MG63 (cell line): ENCODE measurements around the gene DHX16. TPM values are rescaled to one million over a fixed set of nuclear protein-coding genes. Genes with fewer than 3 reads are reported as not detected.

Experiments
- DNase-seq: peaks from one replicate; pipeline ENCODE4 v3.0.0-alpha.2; 2020
- H3K27me3 ChIP-seq: fragments of 250-450 bp; sonication (Bioruptor Pico); 2 replicates; pipeline ENCODE4 v1.5.1; 2020; ENCODE audit warnings: mild to moderate bottlenecking, moderate library complexity
- H3K36me3 ChIP-seq: fragments of 250-450 bp; sonication (Bioruptor Pico); 2 replicates; pipeline ENCODE4 v1.5.1; 2020; ENCODE audit warnings: mild to moderate bottlenecking, moderate library complexity
- H3K4me3 ChIP-seq: fragments of 250-450 bp; sonication (Bioruptor Pico); 2 replicates; pipeline ENCODE4 v1.5.1; 2020; ENCODE audit warnings: mild to moderate bottlenecking, moderate library complexity
- H3K9me3 ChIP-seq: fragments of 250-450 bp; sonication (Bioruptor Pico); 2 replicates; pipeline ENCODE4 v1.5.1; 2020; ENCODE audit warnings: mild to moderate bottlenecking, moderate library complexity
- total RNA-seq: library from RNA; depleted of rRNA; stranded (reverse); fragments of >200 nt; shearing (Covaris generic); gene quantifications from 2 replicates; pipeline ENCODE4 v1.2.3, GENCODE V29; 2014; ENCODE audit warnings: low replicate concordance

Gene DHX16
- total RNA-seq, 1 experiment from 2014 or later, result 24.2 TPM

DNA sequence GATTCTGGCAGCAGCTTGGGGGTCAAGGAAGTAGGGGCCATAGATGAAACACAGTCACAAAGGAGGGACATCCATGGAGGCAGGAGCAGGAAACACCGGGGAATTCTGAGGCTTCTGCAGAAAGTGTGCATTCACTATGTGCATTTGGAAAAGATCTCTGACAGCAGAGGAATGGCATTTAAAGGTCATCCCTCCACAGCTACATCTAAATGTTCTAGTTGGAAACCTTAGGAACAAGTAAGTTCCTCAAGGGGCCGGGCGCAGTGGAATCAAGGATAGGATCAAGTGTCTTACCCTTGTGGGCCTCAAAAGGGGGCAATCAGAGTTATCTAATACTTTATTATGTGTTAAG is 17.1 kb downstream of the DHX16 start:
- Histone ChIP-seq H3K27me3 (no peaks in the 10 kb centered on the region), H3K4me3 (no peak overlapping the region), H3K36me3 (peaks cover 12% of the 10 kb centered on the region; the same call in 1 of the 2 replicates), H3K9me3 (no peaks in the 10 kb centered on the region)
- DNase-seq, result no peak

DNA sequence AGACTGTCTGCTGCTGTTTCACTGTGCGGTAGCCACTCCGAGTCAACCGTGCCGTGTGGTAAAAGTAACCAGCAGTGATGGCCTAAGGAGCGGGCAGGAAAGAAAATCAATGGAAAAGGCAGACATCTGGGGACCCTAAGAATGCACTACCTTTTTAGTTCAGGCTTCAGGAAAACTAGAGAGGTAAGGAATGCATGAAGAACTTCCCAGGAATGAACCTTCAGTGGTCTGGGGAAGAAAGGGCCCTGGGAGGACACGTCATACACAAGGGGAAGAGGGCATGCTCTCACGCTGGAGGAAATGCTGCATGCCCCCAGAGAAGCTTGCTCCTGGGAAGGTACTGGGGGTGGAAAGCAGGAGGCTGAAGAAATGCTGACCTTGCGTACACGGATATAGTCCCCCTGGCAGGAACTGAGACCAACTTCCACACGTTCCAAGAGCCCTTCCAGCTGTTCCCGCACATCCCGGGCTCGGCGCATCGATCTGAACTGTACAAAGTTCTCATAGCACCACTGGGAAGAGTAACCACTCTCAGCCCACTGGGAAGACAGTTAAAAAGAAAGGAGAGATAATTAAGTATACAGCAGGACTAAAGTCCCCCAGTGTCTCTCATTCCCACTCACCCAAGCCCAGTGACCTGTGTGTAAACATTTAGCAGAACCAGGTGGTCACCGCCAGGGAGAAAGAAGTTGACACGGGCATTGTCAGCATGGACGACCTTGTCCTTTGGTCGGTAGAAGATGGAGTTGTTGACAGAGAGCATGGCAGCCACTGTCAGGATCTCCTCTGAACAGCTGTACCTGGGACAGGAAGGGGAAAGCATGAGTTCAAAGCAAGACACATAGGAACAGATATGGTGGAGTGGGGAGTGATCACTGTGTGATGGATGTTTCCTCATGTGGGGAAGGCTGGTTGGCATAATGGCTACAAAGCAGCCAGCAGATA is 17.7 kb downstream of the DHX16 start:
- no peak for DNase-seq
- H3K27me3 ChIP-seq, result no peaks in the 10 kb centered on the region
- peaks cover 12% of the 10 kb centered on the region for H3K36me3 ChIP-seq
- H3K4me3 ChIP-seq, result no peak overlapping the region
- no peaks in the 10 kb centered on the region for H3K9me3 ChIP-seq

GRCh38 chr6:30651143-30651542 is 21.7 kb downstream of the DHX16 start:
- H3K27me3 ChIP-seq, result no peaks in the 10 kb centered on the region
- H3K36me3 ChIP-seq, result peaks cover 15% of the 10 kb centered on the region
- no peaks in the 10 kb centered on the region for H3K9me3 ChIP-seq
- DNase-seq, result no peak
- no peak overlapping the region for H3K4me3 ChIP-seq

- peak; percentile 63 for DNase-seq
These were observed 25.3 kb downstream of the DHX16 start for GRCh38 chr6:30647242-30648116.

GRCh38 chr6:30646450-30647241 is 26.2 kb downstream of the DHX16 start, which contains the start of gene C6orf136:
TSS of gene C6orf136 (plus strand) at chr6:30647133. CDS start at chr6:30647232, 99 bp downstream.
- peak within 1 kb of the TSS; percentile 82 for H3K4me3 ChIP-seq
- no peaks in the 10 kb centered on the region for H3K9me3 ChIP-seq
- no peaks in the 10 kb centered on the region for H3K27me3 ChIP-seq
- DNase-seq, result peak; percentile 84
- peaks cover 7% of the 10 kb centered on the region for H3K36me3 ChIP-seq

More at GRCh38 chr6:30647242-30648116, 25.3 kb downstream of the DHX16 start:
- H3K36me3 ChIP-seq, result peaks cover 11% of the 10 kb centered on the region
- no peaks in the 10 kb centered on the region for H3K9me3 ChIP-seq
- no peaks in the 10 kb centered on the region for H3K27me3 ChIP-seq
- H3K4me3 ChIP-seq, result peak overlapping the region; percentile 82

DNA sequence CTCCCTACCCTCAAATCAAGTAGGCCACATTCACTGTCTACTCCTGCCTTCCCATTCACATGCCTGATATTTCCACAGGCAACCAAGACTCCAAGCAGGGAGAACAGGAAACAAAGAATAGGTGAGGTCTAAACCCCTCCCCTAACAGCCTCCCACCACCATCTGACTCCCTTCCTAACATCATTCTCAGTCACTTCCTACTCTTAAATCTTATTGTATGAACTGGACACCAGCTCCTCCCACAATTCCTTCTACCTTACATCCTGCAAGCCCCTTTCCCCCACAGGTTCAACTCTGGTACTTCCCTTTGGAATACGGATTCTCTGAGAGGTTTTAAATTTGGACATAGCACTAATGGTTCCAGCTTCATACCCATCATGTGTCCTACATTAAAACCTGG is 26.8 kb downstream of the DHX16 start:
- no peaks in the 10 kb centered on the region for H3K27me3 ChIP-seq
- DNase-seq, result no peak
- peaks cover 5% of the 10 kb centered on the region for H3K36me3 ChIP-seq
- no peak overlapping the region for H3K4me3 ChIP-seq
- no peaks in the 10 kb centered on the region for H3K9me3 ChIP-seq

- DNase-seq, result no peak
- Histone ChIP-seq H3K36me3 (peaks cover under 1% of the 10 kb centered on the region; the same call in 1 of the 2 replicates), H3K4me3 (no peak overlapping the region), H3K9me3 (no peaks in the 10 kb centered on the region), H3K27me3 (no peaks in the 10 kb centered on the region)
These were observed 28.0 kb downstream of the DHX16 start for GRCh38 chr6:30644769-30645168.

DNA sequence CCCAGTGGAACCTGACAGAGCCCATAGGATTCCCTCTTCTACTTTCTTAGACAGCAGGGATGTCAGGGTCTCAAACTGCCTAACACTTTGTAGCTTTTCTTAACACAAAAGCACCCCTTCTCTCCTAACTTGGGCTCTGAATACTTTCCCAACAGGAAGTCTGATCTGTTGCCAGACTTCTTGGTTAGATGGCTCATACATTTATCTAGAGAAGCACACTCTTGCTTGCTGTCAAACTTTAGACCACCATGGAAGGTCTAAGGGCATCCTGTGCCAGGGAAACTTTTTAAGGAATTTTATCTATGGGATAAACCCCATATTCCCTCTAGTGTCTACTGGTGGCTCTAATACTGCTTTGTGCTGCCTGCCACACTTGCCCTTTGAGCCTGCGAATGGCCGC is 29.1 kb downstream of the DHX16 start:
- no peak for DNase-seq
- no peaks in the 10 kb centered on the region for H3K27me3 ChIP-seq
- no peaks in the 10 kb centered on the region for H3K9me3 ChIP-seq
- H3K36me3 ChIP-seq, result no peaks in the 10 kb centered on the region; the same call in 1 of the 2 replicates
- no peak overlapping the region for H3K4me3 ChIP-seq

DNA sequence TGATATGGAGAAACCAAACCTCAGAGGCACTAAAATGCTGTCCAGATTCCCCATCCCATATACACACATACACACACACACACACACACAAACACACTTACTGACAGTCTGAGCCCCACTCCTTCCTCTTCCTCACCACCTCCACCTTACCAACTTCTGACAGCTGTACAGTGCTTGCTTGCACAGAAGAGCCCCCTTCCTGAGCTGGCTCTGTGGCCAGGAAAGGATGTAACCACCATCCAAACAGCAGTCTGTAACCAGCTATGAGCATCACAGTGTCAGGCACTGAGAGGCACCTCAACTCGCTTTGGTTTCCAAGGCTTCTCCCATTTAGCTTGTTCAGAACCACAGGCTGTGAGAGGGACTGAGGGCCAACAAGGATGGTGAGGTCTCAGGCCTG is 31.8 kb downstream of the DHX16 start:
- no peaks in the 10 kb centered on the region for H3K27me3 ChIP-seq
- no peak overlapping the region for H3K4me3 ChIP-seq
- no peaks in the 10 kb centered on the region for H3K9me3 ChIP-seq
- no peak for DNase-seq
- no peaks in the 10 kb centered on the region; the same call in 1 of the 2 replicates for H3K36me3 ChIP-seq

DNA sequence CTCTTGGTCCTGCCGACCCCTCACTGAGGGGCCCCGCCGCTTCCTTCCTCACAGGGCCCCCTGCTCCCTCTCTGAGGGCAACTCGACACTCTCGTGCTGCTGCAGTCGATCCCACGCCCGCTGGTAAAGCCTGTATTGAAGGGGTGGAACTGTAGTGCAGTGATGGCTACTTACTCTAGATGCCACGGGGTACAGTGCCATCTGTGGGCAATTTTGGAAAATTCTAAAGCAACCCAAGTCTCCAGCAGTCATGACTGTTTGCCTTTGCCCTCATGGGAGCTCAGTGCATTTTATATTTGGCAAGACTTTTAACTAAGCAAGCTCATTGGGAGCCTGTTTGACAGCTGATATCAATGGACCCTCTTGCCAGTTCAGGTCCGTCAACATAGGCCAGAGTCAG is 32.3 kb downstream of the DHX16 start:
- H3K27me3 ChIP-seq, result no peaks in the 10 kb centered on the region
- no peak overlapping the region for H3K4me3 ChIP-seq
- no peak for DNase-seq
- no peaks in the 10 kb centered on the region for H3K36me3 ChIP-seq
- no peaks in the 10 kb centered on the region for H3K9me3 ChIP-seq

GRCh38 chr6:30635834-30636233 is 37.0 kb downstream of the DHX16 start:
- Histone ChIP-seq H3K4me3 (no peak overlapping the region), H3K27me3 (no peaks in the 10 kb centered on the region), H3K9me3 (no peaks in the 10 kb centered on the region), H3K36me3 (no peaks in the 10 kb centered on the region)
- no peak for DNase-seq

GRCh38 chr6:30626484-30627366 is 46.1 kb downstream of the DHX16 start, which contains the start of gene ATAT1:
TSS of gene ATAT1 (plus strand) at chr6:30626874.
- peak; percentile 82 for DNase-seq
- H3K36me3 ChIP-seq, result peaks cover 18% of the 10 kb centered on the region

DNA sequence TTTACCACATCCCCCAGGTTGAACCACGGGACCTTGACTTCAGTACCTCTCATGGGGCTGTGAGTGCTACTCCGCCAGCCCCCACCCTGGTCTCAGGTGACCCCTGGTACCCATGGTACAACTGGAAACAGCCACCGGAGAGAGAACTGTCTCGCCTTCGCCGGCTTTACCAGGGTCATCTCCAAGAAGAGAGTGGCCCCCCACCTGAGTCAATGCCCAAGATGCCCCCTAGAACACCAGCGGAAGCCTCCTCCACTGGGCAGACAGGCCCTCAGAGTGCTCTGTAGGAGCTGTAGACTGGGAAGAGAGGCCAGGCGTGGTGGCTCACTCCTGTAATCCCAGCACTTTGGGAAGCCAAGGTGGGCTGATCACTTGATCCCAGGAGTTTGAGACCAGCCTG is 47.3 kb downstream of the DHX16 start:
- no peak for DNase-seq
- Histone ChIP-seq H3K36me3 (peaks cover 30% of the 10 kb centered on the region), H3K9me3 (no peaks in the 10 kb centered on the region), H3K27me3 (no peaks in the 10 kb centered on the region), H3K4me3 (no peak overlapping the region)

More at GRCh38 chr6:30626484-30627366, 46.1 kb downstream of the DHX16 start, which contains the start of gene ATAT1:
- no peaks in the 10 kb centered on the region for H3K27me3 ChIP-seq
- no peaks in the 10 kb centered on the region for H3K9me3 ChIP-seq
- H3K4me3 ChIP-seq, result peak within 1 kb of the TSS; percentile 58

- no peaks in the 10 kb centered on the region for H3K9me3 ChIP-seq
- no peak for DNase-seq
- H3K27me3 ChIP-seq, result no peaks in the 10 kb centered on the region
- H3K4me3 ChIP-seq, result no peak overlapping the region
- H3K36me3 ChIP-seq, result peaks cover 54% of the 10 kb centered on the region
These were observed 53.2 kb downstream of the DHX16 start for GRCh38 chr6:30619561-30619960.

DNA sequence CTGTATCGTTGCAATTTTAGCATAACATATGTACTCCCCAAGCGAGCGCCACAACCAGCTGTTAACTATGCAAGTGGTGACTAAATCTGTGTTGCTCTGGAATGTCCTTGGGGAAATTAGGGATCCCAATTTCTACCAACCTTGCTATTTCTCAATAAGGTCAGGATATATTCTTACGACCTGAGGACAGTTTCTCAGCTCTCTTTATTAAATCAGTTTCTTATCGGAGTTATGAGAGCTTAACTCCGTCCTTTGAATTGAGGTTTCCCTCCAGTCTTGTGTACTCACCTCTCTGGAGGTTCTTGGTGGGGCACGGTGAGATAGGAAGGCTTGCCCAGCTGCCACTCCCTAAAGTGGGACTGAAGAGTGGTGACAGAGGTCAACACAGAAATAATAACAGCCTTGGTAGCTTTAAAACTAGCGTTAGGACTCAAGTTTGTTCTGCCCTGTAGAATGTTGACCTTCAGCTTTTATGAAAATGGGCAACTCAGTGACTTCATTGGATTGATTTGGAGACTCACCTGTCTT is 54.5 kb downstream of the DHX16 start:
- DNase-seq, result no peak
- Histone ChIP-seq H3K4me3 (peak overlapping the region; percentile 88), H3K9me3 (no peaks in the 10 kb centered on the region), H3K27me3 (no peaks in the 10 kb centered on the region), H3K36me3 (peaks cover 56% of the 10 kb centered on the region)
